ENCODE measurements around the gene WASF3. TPM values are rescaled to one million over a fixed set of nuclear protein-coding genes. Genes with fewer than 3 reads are reported as not detected.

WASF3 gene
- total RNA-seq, 4 donors from 2014 or later: 5.4 to 11.6 (median 7.6) TPM

DNA sequence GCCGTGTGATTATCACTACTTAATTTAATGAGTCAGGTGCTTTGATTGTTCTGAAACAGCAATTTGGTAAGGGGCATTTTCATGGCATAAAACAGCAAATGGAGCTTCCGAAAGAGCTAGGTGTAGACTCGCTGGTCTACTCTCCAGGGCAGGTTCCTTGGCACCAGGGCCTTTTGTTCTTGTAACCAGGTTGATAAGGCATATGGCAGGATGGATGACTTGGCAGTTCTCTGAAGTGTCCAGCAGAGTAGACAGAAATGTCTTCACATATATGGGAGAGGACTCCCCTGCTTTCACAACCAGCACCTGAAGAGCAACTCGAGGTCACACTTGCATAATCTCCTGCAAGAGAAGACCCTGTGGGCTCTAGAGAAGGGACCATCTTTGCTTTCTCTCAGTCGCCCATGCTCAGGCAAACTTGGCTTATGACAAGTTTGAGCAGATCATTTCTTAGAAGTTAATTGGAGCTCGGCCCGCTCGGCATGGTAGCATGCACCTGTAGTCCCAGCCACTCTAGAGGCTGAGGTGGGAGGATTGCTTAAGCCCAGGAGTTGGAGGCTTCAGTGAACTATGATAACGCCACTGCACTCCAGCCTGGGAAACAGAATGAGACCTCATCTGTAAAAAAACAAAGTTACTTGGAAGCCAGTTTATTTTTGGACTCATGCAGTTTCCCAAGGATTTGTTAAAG lies 23.3 kb upstream of the WASF3 start:
- no peaks in the 10 kb centered on the region for H3K4me1 ChIP-seq

GRCh38 chr13:26538363-26539317 lies 18.8 kb upstream of the WASF3 start:
- intact Hi-C loops (cut with DNase I; ENCODE audit: low total_unique reads) (no loop called here), in situ Hi-C loops (cut with MboI; ENCODE audit: low sequenced_read_pairs in 4 of 4) (no loop called here)
- ATAC-seq (peak in 1 of 2 donors; percentile 68), DNase-seq (peak in 1 of 2 donors; percentile 5)
- TF ChIP-seq, protein P1, sequence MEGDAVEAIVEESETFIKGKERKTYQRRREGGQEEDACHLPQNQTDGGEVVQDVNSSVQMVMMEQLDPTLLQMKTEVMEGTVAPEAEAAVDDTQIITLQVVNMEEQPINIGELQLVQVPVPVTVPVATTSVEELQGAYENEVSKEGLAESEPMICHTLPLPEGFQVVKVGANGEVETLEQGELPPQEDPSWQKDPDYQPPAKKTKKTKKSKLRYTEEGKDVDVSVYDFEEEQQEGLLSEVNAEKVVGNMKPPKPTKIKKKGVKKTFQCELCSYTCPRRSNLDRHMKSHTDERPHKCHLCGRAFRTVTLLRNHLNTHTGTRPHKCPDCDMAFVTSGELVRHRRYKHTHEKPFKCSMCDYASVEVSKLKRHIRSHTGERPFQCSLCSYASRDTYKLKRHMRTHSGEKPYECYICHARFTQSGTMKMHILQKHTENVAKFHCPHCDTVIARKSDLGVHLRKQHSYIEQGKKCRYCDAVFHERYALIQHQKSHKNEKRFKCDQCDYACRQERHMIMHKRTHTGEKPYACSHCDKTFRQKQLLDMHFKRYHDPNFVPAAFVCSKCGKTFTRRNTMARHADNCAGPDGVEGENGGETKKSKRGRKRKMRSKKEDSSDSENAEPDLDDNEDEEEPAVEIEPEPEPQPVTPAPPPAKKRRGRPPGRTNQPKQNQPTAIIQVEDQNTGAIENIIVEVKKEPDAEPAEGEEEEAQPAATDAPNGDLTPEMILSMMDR (IDR thresholded peaks at IDR 0.05 in 4 of 5, conservative IDR thresholded peaks at IDR 0.05 in 1 of 5): no peak
- no peak for TF ChIP-seq POLR2A (IDR thresholded peaks at IDR 0.05)
- Histone ChIP-seq H3K27ac (peak overlapping the region in 1 of 4 donors; percentile 47), H3K36me3 (no peaks in the 10 kb centered on the region), H3K9me3 (no peaks in the 10 kb centered on the region), H3K4me3 (no peak overlapping the region), H3K4me1 (no peaks in the 10 kb centered on the region), H3K27me3 (no peaks in the 10 kb centered on the region)

More for the DNA sequence above, 23.3 kb upstream of the WASF3 start:
- intact Hi-C loops (cut with DNase I; ENCODE audit: low total_unique reads) (no loop called here), in situ Hi-C loops (cut with MboI; ENCODE audit: low sequenced_read_pairs in 4 of 4) (no loop called here)
- no peaks in the 10 kb centered on the region for H3K9me3 ChIP-seq
- H3K36me3 ChIP-seq: no peaks in the 10 kb centered on the region
- TF ChIP-seq POLR2A (IDR thresholded peaks at IDR 0.05): no peak
- TF ChIP-seq, protein P1 (IDR thresholded peaks at IDR 0.05 in 4 of 5, conservative IDR thresholded peaks at IDR 0.05 in 1 of 5): no peak
- no peak overlapping the region for H3K27ac ChIP-seq
- no peaks in the 10 kb centered on the region for H3K27me3 ChIP-seq
- DNase-seq: no peak
- ATAC-seq: no peak
- H3K4me3 ChIP-seq: no peak overlapping the region

DNA sequence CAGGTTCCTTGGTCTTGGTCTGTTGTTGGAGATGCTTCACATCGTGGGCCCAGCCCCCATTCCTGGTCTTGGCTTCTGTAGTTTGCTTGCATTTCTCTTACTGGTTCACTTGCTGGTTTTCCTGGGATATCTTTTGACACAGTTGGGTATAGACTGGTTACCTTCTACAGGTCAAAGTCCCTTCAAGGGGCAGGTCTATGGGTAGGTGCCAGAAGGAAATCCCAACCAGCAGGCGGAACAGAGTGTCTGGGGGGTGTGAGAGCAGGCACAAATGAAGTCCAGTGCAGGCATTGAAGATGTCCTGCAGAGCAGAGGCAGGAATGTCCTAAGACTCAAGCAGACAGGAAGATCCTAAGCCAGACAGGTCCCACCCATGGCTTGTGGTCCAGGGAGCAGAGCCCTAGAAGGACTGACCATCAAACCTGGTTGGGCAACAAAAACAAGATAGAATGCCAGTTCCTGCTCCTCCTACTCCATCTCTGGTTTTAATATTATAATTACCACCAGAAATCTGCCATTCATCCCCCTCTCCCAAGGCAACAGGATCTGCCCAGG lies 17.7 kb upstream of the WASF3 start:
- in situ Hi-C loops (cut with MboI; ENCODE audit: low sequenced_read_pairs in 4 of 4) (no loop called here), intact Hi-C loops (cut with DNase I; ENCODE audit: low total_unique reads) (no loop called here)
- Histone ChIP-seq H3K4me3 (no peak overlapping the region), H3K27me3 (no peaks in the 10 kb centered on the region), H3K4me1 (no peaks in the 10 kb centered on the region), H3K9me3 (no peaks in the 10 kb centered on the region), H3K27ac (no peak overlapping the region), H3K36me3 (no peaks in the 10 kb centered on the region)
- peak in 1 of 2 donors; percentile 49 for ATAC-seq
- DNase-seq: peak in 1 of 2 donors; percentile 24
- TF ChIP-seq POLR2A (IDR thresholded peaks at IDR 0.05): no peak
- TF ChIP-seq, protein P1 (IDR thresholded peaks at IDR 0.05 in 4 of 5, conservative IDR thresholded peaks at IDR 0.05 in 1 of 5): no peak

GRCh38 chr13:26540334-26540733 lies 17.1 kb upstream of the WASF3 start:
- Histone ChIP-seq H3K36me3 (no peaks in the 10 kb centered on the region), H3K27ac (no peak overlapping the region), H3K27me3 (no peaks in the 10 kb centered on the region), H3K4me1 (no peaks in the 10 kb centered on the region), H3K9me3 (no peaks in the 10 kb centered on the region), H3K4me3 (no peak overlapping the region)
- in situ Hi-C loops (cut with MboI; ENCODE audit: low sequenced_read_pairs in 4 of 4): no loop called here
- TF ChIP-seq, protein P1 (IDR thresholded peaks at IDR 0.05 in 4 of 5, conservative IDR thresholded peaks at IDR 0.05 in 1 of 5): no peak
- no peak for TF ChIP-seq POLR2A (IDR thresholded peaks at IDR 0.05)
- intact Hi-C loops (cut with DNase I; ENCODE audit: low total_unique reads): no loop called here
- no peak for ATAC-seq
- DNase-seq: no peak

Measured in gastrocnemius medialis (tissue), 4 donors.